Activated naive CD4-positive, alpha-beta T cell treated with Interleukin-2 at 50 U/mL for 16 hours (primary cell): ENCODE results near the gene RBM5.

ENCODE experiments used
- DNase-seq: peaks from one replicate; pipeline ENCODE4 v3.0.0-alpha.2; 2020

Gene RBM5

DNA sequence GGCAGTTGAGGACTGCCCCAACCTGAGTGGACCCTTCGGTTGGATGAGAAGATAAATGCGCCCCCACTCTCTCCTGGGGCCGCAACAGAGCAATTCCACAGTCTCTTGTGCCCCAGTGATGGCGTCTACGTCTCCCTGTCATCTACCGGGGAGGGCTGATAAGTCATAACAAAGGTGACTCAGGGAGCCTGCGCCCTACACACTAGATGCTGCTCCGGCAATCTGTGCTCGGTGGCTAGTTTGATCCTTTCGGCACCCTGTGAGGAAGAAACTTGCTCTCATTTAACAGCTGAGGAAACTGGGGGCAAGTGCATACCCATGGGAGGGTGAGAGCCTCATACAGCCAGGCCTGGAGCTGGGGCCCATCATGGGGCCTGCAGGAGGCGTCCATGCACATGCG is 52.3 kb downstream of the RBM5 start:
- no peak for DNase-seq

DNA sequence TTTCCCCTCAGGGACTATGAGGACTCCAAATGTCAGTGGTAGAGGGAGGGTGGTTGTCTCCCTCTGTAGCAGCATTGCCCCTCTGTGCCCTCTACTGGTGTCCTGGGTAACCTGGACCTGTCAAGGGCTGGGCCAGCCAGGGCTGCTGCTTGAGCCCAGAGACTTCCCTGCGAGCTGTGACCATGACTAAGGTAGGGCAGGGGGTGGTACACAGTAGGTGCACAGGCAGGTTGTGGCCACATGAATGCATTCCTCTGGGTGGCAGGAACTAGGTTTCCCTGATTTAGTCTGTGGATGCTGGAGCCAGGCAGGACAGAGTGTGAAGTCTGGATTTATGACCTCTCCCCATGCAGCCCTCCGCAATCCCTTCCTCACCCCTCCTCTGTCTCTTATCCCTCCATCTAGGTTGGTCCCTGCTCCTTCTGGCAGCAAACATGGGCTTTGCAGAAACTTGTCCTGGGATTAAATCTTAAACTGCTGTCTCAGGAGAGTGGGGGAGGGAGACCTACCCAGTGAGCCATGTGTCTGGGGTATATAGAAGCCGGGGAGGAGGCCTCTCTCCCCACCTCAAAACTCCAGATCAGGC is 57.7 kb downstream of the RBM5 start:
- no peak for DNase-seq

DNA sequence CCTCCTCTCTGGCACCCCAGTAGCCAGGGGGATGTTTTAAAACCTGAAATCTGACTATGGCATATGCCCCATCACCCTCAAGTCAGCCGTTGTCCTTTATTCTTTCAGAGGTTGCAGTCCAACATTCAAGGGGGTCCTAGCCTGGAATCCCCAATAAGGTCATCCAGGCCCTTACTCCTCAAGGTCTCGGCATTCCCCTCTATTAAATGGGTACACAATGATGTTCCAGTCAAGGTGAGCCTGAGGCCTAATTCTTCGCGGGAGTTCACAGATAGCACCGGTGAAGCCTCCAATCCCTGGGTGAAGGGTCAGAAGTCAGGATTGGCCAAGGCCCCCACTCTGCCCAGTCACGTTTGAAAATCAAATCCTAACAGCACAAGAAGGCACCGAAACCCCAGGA is 58.3 kb downstream of the RBM5 start:
- DNase-seq, result no peak

DNA sequence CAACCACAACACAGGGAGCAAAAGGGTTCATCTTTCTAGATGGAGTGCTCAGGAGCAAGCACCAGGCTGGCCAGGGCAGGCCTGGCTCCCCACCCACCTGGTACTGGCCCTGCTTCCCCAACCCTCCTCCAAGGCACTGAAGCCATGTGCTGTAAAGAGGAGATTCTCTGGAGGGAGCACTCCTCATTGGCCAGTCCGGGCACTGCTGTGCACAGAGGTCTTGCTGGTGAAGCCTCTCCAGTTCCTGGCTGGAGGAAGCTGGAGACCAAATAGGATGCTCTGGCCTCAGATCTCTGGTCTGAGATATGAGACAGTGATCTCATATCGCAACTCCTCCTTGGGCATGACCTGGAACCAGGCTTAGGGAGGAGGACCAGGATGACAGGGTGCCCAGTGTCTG is 58.7 kb downstream of the RBM5 start:
- DNase-seq, result no peak

DNA sequence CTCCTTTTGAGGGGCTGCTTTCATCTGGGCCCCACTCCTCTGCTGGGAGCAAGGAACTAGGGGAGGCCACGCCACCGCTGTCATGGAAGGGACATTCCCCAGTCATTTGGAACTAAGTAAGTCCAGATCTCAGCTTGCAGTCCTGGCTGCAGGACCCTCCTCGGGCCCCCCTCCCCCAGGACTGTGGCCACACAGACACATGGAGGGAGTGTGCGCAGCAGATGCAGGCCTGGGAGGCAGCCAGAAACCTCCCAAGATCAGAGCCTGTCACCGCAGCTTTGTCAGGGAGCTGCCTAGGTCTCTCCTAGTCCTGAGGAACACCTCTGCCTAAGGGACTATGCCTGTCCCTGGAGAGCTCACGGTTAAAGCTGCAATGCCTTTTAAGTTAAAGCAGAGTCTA is 59.1 kb downstream of the RBM5 start:
- DNase-seq, result no peak

DNA sequence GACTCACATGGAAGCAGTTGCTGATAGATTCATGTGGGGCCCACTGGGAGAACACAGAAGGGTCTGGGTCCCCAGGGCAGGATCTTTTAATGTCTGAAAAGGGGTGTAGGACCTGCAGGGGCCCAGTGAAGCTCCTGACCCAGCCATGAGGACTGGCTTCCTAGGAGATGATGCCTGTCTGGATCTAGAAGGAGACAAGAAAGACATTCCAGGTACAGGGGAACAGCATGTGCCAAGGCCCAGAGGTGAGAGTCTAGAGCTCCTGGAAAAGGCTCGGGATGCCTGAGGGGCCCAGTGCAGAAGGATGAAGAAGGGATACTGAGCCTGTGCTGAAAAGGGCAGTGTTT is 61.7 kb downstream of the RBM5 start:
- DNase-seq, result no peak

DNA sequence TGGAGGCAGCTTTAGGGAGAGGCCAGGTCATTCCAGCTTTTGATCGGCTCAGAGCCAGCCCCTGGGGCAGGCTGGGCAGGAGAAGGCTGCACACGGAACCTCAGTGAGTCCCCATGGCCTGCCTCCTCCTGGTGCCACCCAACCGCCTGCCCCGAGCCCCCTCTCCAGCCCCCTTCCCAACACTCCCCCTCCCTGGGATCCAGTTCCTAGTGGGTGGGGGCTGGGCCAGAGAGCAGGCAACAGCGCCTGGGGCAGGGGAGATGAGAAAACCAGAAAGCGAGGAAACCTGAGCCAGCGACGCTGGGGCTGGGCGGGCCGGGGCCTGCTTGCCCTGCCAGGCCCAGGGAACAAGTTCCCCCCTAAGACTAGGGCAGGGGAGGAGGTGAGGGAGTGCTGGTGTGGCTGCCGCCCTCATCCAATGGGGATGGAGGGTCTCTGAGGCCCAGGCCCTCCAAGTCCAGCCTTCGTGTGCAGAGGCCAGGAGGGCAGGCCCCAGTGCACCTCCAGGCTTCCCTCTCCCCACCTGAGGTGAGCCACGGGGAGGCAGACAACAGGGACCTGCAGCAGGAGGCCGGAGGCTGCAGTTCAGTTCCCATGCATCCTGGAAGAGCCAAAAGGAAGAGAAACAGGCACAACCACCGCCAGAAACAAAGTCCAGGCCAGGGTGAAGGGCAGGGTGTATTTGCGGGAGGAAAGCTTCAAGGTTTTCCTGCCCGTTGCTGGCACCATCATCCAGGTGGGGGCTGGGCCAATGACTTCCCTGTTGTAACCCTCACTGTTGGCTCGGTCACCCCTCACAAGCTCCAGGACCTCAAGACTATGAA is 62.4 kb downstream of the RBM5 start:
- DNase-seq, result no peak

DNA sequence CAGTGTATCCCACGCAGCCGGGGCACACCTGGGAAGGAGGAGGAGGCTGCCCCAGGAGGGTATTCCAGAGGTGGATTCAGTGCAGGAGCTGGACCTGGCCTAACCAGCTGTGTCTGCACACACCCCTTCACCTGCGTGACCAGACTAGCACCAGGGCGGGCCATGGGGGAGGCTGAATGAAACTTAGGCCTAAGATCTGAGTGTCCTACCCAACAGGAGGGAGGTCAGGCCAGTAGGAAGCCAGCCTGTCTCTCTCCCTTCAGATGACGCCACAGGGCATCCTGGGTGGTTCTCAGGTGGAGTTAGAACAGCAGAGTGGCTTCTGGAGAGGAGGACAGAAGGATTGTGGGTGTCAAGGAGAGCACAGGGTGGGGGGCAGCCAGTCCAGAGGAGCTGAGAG is 63.0 kb downstream of the RBM5 start:
- no peak for DNase-seq

DNA sequence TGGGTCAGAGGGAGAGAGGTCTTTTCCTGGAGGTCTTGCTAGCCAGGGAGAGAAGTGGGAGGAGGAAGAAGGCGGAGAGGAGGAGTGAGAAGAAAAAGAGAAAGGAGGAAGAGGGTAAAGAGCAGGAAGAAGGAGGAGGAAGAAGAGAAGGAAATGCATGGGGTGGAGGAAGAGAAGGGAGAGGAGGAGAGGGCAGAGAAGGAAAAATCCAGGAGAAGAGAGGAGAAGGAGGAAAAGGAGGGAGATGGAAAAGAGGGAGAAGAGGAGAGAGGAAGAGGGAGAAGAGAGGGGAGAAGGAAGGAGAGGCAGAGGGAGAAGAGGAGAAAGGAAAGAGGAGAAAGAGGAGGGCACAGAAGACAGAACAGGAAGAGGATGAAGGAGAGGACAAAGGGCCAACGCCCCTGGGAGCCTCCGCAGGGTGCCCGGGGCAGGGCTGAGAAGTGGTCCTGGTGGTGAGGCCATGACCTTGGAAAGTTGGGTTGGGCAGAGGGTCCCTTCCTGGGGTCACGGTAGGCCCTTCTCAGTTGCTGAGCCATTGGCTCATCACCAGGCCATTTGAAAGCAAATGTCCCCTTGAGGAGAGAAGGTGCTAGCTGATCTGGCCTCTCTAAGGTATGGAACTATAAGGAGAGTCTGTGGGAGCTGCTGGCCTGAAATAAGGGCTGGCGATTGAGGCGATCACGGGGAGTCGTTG is 65.2 kb downstream of the RBM5 start:
- DNase-seq, result no peak

DNA sequence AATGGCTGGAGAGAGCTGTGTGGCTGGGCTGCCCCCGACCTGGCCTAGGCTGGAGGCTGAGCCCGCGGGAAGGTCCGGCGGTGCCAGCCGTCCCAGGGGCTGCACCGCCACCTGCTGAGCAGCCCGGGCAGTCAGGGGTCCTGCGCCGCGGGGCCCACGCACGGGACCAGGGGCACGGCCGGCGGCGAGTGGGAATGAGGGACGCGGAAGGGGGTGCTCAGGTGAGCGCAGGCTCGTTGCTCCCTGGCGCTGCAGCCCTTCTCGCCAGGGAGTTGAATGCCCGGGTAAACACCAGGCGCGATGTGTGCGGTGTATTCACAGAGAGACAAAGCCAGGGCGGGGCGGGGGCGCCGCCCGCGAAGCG is 65.7 kb downstream of the RBM5 start:
- DNase-seq, result no peak

DNA sequence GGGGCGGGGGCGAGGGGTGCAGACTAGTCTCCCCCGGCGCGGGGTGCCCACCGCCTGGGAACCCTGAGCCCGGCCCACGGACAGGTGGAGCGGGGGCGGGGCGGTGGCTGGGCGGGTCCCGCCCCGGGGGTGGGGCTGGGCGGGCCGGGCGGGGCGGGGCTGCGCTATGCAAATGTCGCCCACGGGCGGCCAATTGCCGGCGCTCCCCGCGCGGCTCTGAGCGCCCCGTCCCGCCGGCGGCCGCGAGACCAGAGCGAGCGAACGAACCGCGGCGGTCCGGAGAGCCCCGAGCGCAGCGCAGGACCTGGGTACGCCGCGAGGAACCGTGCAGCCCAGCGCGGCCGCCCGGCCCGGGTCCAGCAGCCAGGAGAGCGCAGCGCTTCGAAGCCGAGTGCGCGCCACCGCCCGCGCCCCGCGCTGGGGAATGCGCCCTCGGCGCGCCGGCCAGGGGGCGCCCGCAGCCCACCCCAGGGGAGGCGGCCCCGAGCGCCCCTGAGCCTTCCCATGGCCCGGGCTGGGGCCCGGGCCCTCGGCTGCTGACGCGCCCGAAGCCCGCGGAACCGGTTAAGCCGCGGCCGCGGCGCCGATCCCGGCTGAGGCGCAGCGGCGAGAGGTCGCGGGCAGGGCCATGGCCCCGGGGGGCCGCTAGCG is 66.2 kb downstream of the RBM5 start, which contains the start of gene SEMA3F:
Gene SEMA3F, plus strand, starts transcription at position 485 of the 651 bp plus-strand sequence. CDS start 4,299 bp downstream, outside the sequence.
- peak; percentile 68 for DNase-seq

DNA sequence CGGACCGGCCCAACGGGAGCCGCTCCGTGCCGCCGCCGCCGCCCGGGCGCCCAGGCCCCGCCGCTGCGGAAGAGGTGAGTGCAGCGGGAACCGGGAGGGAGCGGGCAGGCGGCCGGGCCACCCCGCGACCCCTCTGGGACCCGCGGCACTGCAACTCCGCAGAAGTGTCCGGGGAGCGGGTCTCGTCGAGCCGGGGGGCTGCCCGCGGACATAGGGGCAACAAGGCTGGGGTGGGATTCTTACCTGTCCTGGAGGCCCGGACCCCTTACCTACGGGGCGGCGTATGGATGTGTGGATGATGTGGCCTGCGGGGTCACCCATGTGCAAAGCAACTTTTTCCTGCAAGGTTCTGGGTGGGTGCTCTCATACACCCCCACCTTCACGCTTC is 66.8 kb downstream of the RBM5 start:
- DNase-seq, result no peak

DNA sequence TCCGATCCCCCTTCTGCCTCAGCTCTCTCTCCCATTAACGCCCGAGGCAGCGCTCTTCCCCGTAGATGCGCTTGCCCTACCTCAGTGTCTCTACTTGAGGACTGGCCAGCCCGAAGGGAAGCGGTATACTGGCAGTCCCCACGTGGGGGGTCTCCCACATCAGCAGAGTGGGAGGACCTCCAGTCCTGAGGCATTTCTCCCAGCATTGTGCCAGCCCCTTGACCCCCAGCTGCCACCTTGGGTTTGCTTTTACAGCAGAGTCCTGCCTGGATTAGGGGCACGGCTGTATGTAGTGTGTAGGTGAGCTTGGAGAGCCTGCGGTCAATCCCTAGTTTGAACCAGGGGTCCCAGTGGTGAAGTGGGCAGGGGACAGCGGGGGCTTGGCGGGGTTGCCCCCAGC is 67.2 kb downstream of the RBM5 start:
- DNase-seq, result no peak

DNA sequence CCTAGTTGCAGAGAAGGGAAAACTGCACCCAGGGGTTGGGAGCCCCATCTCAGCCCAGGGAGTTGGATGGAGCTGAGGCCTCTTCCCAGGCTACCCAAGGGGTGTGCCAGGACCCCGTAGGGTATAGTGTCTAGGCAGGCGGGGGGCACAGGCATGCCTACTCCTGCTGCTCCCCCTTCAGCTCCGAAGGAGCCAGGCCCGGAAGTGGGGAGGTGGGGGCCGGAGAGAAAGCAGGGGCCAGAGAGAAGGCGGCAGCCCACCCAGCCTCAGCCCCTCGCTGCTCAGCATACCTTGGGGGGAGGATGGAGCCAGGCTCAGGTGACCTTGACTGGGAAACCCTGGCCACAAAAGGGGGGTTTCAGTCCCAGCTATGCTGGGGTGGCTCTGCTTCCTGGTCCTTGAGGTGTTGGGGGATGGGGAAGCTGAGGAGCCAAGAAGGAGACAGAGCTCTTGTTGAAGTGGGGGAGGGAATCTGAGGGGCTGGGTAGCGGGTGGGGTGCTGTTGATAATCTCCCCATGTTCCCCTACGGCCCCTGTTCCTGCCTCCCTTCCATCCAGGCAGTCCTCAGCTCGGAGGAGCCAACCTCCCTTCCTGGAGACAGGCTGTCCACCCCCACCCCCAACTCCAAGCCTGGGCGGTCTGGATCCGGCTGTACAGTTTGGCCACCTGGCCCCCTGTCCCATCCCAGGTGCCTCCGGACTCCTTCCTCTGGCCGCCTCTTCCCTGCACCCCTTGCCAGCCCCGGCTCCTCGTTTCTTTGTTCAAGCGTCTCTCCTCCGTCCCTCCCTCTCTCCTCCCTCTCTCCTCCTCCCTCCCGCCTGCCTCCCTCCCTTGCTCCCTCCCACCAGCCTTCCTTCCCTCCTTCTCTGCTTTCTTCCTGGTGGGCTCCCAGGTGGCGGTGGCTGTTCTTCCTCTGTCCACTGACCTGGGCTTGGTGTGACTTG is 68.1 kb downstream of the RBM5 start:
- no peak for DNase-seq

DNA sequence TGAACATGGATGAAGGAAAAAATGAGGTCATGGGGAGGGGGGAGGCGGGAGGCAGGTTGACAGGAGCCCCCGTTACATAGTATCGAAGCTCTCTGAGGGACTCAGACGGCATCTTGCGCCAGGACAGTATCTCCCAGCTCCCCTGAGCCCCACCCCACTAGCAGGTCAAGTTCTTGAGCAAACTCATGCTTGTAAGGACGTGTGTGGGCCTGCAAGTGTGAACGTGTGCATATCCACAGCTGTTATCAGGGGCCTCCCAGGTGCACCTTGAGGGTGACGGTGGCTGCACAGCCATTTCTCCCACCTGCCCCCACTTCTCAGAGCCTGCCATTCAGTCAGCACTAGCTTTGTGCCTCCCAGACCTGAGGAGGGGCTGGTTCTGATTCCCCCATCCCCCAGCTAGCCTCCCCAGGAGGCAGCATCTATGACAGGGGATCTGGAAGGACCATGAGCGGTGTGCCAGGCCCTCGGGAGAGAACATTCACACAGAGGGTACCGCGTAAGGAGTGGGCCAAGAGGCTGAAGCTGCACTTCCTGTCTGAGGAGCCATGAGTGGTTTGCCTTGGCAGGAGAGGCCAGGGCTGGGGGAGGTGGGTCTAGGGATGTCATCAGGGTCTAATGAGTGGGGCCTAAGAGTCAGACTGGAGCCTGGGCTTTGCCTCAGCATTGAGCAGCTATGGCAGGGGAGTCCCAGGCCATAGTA is 69.3 kb downstream of the RBM5 start:
- DNase-seq, result no peak

DNA sequence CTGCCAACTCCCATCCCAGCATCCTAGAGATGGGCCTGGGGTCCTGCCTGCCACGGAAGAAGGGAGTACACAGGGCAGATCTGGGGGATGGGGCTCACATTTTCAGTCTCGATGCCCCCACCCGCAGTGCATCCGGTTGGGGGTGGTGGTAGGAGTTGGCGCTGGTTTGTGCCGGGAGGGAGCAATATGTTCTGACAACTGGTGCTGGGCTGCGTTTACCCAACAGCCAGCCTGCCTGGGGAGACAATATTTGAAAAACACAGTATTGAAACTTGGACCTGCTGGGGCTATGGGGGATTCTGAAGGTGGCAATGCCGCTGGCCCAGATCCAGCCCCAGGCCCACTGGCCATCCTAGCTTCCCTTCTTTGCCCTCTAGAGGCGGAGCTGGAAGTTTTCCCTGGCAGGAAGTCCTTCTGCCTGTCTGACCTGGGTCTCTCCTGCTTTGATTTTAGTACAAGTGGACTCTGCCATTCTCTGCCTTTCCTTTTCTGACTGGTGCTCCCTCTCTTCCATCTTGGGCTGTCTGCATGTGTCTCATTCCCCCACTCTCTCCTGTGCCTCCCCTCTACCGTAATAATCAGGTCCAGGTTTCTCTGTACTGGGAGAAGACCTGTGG is 69.9 kb downstream of the RBM5 start:
- no peak for DNase-seq

DNA sequence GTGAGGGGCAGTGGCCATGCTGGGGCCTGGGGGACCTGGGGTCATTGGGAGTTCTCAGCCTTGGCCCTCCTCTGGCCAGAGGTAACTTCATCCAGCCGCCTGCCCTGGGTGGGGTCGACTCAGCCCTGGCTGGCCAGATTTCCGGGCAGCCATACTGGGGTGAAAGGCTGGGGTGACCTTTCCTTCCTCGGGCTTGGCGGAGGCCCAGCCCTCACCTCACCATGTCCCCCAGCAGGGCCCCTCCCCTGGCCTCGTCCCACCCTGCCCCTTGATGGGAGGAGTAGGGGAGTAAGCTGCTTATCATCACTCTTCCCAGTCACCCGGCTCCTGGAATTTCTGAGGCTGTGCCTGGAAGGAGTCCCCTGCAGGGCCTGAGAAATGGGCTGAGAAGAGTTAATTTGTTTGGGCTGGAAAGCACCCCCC is 71.9 kb downstream of the RBM5 start:
- no peak for DNase-seq

DNA sequence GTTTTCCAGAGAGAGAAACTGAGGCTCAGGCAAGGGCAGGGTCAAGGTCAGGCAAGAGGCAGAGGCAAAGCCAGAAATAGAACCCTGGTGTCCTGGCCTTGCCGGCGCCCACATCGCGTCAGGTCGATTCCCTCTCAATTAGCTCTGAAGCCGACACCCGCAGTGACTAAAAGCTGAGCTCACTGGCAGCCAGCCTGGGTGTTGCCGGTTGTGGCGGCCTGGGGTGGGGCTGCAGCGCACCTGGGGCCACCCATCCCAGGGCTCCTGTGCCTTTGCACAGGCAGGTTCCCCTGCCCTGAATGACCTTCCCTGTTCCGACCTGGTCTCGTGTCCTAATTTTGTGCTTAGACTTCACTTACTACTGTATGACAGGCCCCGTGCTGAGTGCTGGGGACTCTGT is 72.6 kb downstream of the RBM5 start:
- DNase-seq, result no peak

DNA sequence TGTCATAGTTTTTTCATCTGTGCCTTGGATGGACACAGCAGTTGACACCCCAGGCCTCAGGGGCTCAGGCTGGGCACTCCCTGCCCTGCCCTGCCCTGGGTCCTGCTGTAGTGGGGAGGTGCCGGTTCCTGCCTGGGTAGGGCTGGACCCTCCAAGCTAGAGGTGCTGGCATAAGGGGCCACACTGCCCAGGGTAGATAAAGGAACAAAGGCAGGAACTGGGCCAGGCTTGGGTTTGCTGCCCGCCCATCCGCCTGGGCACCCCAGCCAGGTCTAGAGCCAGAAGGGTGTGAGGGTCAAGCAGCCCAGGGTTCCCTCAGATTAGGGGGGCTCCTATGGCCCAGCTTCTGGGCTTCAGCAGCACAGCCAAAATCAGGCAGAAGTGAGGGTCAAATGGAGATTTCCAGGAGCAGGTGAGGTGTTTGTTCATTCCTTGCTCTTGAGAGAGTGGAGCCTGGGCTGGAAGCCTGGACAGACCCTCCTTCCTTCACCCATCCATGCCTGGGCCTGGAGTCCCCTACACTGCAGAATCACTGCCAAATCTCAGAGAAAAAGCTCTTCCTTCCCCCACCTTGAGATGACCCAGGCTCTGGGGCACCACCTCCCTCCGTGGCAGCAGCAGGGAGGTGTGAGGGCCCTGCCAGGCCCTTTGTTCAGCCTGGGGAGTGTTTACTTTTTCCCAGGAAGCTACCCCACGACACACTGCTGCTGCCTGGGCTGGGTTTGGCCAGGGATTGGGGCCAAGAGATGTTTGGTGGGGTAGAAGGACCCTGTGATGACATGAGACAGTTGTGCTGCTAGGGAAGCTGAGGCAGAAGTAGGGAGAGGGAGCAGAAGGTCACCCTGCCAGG is 73.5 kb downstream of the RBM5 start:
- no peak for DNase-seq
